HG03520 (cell line): ENCODE results near the gene CERS6.
A peak's percentile ranks its signal among the peaks of the same experiment; 100 is the strongest.

ENCODE experiments used
- ATAC-seq: cut with Tn5 transposase; IDR thresholded peaks from one replicate; pipeline ENCODE4 v1.9.1; 2021; ENCODE audit warnings: mild to moderate bottlenecking, moderate library complexity; ENCODE audit not compliant: unreplicated experiment

Gene CERS6

GRCh38 chr2:168692132-168692744, 236.2 kb downstream of the CERS6 start:
- peak; percentile 61 for ATAC-seq

GRCh38 chr2:168694173-168694572, 238.1 kb downstream of the CERS6 start:
- ATAC-seq, result no peak

DNA sequence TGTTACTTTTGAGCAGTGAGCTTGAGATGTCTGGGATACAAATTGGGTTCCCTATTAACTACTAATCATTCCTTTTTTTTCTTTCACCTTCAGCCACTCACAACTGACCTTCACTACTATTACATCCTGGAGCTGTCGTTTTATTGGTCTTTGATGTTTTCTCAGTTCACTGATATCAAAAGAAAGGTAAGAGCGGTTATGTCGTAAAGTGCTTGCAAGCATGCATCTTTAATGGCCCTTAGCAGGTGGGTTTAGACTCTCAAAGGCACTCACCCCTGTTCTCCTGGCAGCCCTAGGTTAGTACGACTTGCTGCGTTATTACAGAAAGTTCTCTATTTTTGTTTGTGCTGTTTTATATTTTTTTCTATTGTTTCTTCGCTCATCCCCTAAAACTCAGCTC, 238.8 kb downstream of the CERS6 start:
- ATAC-seq, result no peak

GRCh38 chr2:168697668-168698121, 241.6 kb downstream of the CERS6 start:
- no peak for ATAC-seq

- no peak for ATAC-seq
These were observed 242.9 kb downstream of the CERS6 start for GRCh38 chr2:168698969-168699368.

GRCh38 chr2:168699844-168700417, 243.9 kb downstream of the CERS6 start:
- no peak for ATAC-seq

GRCh38 chr2:168700615-168701245, 244.7 kb downstream of the CERS6 start:
- ATAC-seq, result no peak

DNA sequence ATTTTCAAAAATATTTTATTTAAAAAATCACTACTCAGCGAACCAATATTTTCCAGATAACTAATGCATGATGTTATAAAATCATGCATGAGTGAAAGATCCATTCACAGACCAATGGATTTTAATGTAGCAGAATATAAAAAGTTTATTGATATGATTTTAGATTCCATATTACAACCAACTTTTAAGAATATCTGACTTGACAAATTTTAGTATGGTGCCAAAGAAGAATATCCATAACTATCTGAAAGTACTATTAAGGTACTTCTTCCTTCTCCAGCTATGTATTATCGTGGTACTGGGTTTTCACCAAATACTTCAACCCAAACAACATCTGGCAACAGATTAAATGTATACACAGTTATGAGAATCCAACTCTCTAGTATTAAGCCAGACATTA, 246.5 kb downstream of the CERS6 start:
- ATAC-seq, result no peak

- ATAC-seq, result no peak
These were observed 247.9 kb downstream of the CERS6 start for GRCh38 chr2:168703926-168704325.

GRCh38 chr2:168705534-168706470, 249.7 kb downstream of the CERS6 start:
- ATAC-seq, result no peak

GRCh38 chr2:168706806-168707205, 250.7 kb downstream of the CERS6 start:
- ATAC-seq, result no peak

GRCh38 chr2:168708080-168708479, 252.0 kb downstream of the CERS6 start:
- no peak for ATAC-seq

- ATAC-seq, result no peak
These were observed 254.8 kb downstream of the CERS6 start for GRCh38 chr2:168710754-168711467.

- ATAC-seq, result peak; percentile 98
These were observed 256.0 kb downstream of the CERS6 start for GRCh38 chr2:168712053-168712452.

GRCh38 chr2:168713325-168713724, 257.3 kb downstream of the CERS6 start:
- no peak for ATAC-seq

DNA sequence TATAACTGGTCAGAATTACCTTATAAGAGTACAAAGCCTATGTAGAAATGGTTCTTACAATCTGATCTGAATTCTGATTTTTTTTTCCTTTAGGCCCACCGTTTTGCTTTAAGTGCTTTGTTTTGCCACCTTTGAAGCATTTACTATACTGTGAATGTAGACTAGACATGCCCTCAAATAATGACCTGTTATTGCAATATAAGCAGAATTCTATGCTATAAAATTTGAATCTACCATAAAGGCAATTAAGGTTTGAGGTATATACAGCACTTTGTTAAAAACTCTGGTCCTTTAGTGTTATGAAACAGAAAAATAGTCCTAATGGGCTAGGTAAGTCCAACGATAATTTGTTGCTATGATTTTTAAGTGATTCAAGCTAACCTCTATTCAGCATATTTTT, 259.8 kb downstream of the CERS6 start:
- no peak for ATAC-seq

DNA sequence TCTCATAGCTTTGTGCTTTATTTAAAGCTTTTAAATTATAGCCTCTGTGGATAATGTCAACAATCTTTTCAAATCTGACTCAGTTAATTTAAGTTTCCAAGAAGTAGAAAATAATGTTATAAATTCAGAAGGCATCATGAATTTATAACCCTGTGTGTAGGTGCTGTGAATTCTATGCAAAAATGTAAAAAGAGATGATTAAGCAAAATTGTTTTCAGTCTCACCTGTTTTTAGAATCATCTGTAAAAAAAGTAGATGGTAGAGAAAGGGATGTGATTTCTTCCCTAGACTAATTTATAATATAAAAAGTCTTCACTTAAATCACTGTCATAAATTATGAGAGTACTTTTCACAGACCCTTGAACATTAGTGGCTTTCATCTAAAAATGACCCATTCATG, 260.8 kb downstream of the CERS6 start:
- no peak for ATAC-seq

DNA sequence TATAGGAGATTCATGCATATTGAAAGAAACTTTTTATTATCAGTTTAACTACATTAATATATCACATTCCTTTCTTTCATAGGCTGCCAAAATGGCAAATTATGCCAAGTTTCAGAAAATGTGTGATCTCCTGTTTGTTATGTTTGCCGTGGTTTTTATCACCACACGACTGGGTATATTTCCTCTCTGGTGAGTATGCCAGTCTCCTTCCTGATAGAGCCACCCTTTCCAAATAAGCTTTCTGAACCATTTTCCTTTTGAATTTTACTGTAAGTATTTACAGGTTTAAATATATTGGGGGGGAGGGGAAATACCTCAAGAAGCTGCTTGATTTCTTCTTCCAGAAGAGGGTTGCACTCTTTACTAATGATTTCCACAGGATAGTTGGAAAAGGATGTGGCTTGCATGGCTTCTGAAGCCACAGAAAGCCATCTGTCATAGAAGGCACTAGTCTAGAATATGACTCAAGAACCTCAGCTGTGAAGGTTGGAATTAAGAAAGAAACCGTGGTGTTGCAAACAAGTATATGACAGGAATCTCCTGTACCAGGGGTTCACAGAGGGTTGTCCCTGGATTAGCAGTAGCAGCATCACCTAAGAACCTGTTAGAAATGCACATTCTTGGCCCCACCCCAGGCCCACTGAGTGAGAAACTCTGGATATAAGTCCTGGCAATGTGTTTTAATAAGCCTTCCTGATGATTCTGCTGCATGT, 261.9 kb downstream of the CERS6 start:
- ATAC-seq, result no peak

DNA sequence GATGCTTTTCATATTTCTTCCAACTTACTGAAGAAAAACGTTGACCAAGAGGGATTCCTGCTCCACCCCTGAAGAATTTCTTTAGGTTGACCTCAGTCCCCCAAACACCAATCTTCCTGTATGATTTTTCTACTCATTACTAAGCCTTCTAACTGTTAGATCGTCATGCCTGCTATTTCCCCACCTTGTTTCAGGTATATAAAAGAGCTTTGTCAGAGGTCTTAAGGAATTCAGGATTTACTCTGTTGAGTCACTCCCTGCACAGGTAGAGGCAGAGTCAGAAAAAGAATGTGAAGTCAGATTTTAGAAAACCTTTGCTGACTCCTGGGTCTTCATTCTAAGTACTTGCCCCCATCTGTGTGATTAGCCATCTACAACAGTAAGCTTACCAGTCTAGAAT, 262.6 kb downstream of the CERS6 start:
- ATAC-seq, result no peak

DNA sequence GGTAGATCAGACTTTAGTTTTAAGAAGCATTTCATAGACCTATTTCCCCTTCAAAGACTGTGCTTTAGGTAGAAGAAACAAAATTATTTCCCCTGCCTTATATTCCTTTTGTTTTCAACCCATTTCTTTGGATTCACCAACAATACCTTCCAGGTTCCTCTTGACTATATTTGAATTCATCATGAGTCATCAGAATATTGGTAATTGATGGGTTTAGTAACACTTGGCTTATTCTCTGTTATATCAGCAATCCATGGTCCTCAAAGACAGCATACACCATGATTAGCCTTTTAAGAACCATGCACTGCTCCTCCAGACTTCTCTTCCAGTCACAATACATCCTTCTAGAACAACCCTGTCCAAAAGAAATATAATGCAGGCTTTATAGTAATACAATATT, 263.4 kb downstream of the CERS6 start:
- no peak for ATAC-seq
